ENCODE measurements around the gene MYCBP2.

GRCh38 chr13:77113496-77113895 lies 213.4 kb downstream of the MYCBP2 start:
- TF ChIP-seq CTCF (IDR thresholded peaks at IDR 0.05; ENCODE audit: low read length): no peak
- TF ChIP-seq EZH2 (optimal IDR thresholded peaks at IDR 0.05; ENCODE audit: low read depth, low read length): no peak

Data from MM.1S (cell line).